ENCODE data around the gene PTPRK.
A peak's percentile ranks its signal among the peaks of the same experiment; 100 is the strongest.

PTPRK gene

GRCh38 chr6:128068119-128068479 lies 452.3 kb downstream of the PTPRK start:
- DNase-seq (ENCODE audit: low spot score) = no peak

GRCh38 chr6:128067446-128068118 lies 452.8 kb downstream of the PTPRK start:
- DNase-seq (ENCODE audit: low spot score) = no peak

- DNase-seq (ENCODE audit: low spot score) = no peak
Observed at GRCh38 chr6:128065072-128065471, 455.3 kb downstream of the PTPRK start.

- no peak for DNase-seq (ENCODE audit: low spot score)
Observed at GRCh38 chr6:128064540-128064895, 455.9 kb downstream of the PTPRK start.

GRCh38 chr6:128063850-128064539 lies 456.4 kb downstream of the PTPRK start:
- no peak for DNase-seq (ENCODE audit: low spot score)

- peak; percentile 38 for DNase-seq (ENCODE audit: low spot score)
Observed at GRCh38 chr6:128062882-128063603, 457.4 kb downstream of the PTPRK start.

- DNase-seq (ENCODE audit: low spot score) = no peak
Observed at GRCh38 chr6:128057946-128058345, 462.5 kb downstream of the PTPRK start.

- DNase-seq (ENCODE audit: low spot score) = peak; percentile 16
Observed at GRCh38 chr6:128057541-128057940, 462.9 kb downstream of the PTPRK start.

- DNase-seq (ENCODE audit: low spot score) = no peak
Observed at GRCh38 chr6:128053109-128053508, 467.3 kb downstream of the PTPRK start.

- no peak for DNase-seq (ENCODE audit: low spot score)
Observed at GRCh38 chr6:128047989-128048388, 472.4 kb downstream of the PTPRK start.

GRCh38 chr6:128046033-128046432 lies 474.4 kb downstream of the PTPRK start:
- no peak for DNase-seq (ENCODE audit: low spot score)

GRCh38 chr6:128039543-128039942 lies 480.9 kb downstream of the PTPRK start:
- DNase-seq (ENCODE audit: low spot score) = no peak

GRCh38 chr6:128036808-128037570 lies 483.4 kb downstream of the PTPRK start:
- no peak for DNase-seq (ENCODE audit: low spot score)

GRCh38 chr6:128033156-128033555 lies 487.2 kb downstream of the PTPRK start:
- DNase-seq (ENCODE audit: low spot score) = no peak

- no peak for DNase-seq (ENCODE audit: low spot score)
Observed at GRCh38 chr6:128032042-128032441, 488.4 kb downstream of the PTPRK start.

- peak; percentile 60 for DNase-seq (ENCODE audit: low spot score)
Observed at GRCh38 chr6:128029826-128030225, 490.6 kb downstream of the PTPRK start.

GRCh38 chr6:128028183-128028582 lies 492.2 kb downstream of the PTPRK start:
- DNase-seq (ENCODE audit: low spot score) = no peak

- DNase-seq (ENCODE audit: low spot score) = no peak
Observed at GRCh38 chr6:128025478-128025877, 494.9 kb downstream of the PTPRK start.

GRCh38 chr6:128024969-128025368 lies 495.4 kb downstream of the PTPRK start:
- no peak for DNase-seq (ENCODE audit: low spot score)

- DNase-seq (ENCODE audit: low spot score) = no peak
Observed at GRCh38 chr6:128024046-128024445, 496.4 kb downstream of the PTPRK start.

- DNase-seq (ENCODE audit: low spot score) = no peak
Observed at GRCh38 chr6:128018821-128019220, 501.6 kb downstream of the PTPRK start.

GRCh38 chr6:128017288-128017687 lies 503.1 kb downstream of the PTPRK start:
- DNase-seq (ENCODE audit: low spot score) = no peak

GRCh38 chr6:128007658-128008057 lies 512.7 kb downstream of the PTPRK start:
- no peak for DNase-seq (ENCODE audit: low spot score)
